ENCODE data around the gene NEU4.

Gene NEU4

GRCh38 chr2:241853651-241854341 lies 44.8 kb downstream of the NEU4 start:
- no peak for DNase-seq (ENCODE audit: low read depth)

- DNase-seq (ENCODE audit: low read depth): no peak
Observed at GRCh38 chr2:241854342-241855244, 45.6 kb downstream of the NEU4 start.

- no peak for DNase-seq (ENCODE audit: low read depth)
Observed at GRCh38 chr2:241855245-241855887, 46.4 kb downstream of the NEU4 start.

DNA sequence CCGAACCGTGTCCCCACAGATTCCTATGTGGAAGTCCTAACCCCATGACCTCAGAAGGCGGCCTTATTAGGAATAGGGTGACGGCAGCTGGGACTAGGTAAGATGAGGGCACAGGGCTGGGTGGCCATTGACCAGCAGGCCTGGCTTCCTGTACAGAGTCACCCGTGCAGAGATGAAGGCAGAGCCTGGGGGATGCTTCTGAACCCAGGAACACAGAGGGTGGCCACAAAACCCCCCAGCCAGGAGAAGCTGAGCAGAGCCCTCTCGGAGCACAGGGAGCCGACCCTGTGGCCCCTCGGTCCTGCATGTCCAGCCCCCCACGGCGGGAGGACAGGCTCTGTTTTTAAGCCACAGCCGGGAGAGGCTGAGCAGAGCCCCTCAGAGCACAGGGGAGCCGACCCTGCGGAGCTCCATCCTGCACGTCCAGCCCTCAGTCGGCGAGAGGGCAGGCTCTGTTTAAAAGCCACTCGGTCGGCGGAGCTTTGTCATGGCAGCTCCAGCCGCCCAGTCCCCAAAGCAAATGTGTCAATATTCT lies 47.0 kb downstream of the NEU4 start:
- DNase-seq (ENCODE audit: low read depth): no peak

DNA sequence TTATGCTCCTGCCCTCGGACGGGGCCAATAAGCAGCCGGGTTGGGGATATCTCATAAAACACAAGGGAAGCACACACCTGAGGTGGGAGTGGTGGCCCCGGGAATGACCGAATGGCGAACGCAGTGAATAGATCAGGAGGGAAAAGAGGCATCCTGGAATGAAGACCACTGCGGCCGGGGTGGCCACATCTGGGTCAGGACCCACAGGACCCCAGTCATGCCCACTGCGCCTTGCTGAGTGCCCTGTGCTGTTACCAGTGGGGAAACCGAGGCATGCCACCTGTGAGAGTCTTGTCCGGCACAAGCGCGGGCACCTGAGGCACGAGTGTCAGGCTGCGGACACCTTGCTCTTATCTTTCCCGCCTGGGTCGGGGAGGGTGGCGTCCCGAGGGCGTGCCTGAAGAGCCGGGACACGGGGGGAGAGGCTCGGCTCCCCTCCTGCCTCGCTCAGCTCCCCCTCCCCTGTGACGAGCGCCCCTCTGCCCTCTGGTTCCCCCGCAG lies 48.1 kb downstream of the NEU4 start:
- DNase-seq (ENCODE audit: low read depth): no peak

- no peak for DNase-seq (ENCODE audit: low read depth)
Observed at GRCh38 chr2:241857572-241858121, 48.7 kb downstream of the NEU4 start.

DNA sequence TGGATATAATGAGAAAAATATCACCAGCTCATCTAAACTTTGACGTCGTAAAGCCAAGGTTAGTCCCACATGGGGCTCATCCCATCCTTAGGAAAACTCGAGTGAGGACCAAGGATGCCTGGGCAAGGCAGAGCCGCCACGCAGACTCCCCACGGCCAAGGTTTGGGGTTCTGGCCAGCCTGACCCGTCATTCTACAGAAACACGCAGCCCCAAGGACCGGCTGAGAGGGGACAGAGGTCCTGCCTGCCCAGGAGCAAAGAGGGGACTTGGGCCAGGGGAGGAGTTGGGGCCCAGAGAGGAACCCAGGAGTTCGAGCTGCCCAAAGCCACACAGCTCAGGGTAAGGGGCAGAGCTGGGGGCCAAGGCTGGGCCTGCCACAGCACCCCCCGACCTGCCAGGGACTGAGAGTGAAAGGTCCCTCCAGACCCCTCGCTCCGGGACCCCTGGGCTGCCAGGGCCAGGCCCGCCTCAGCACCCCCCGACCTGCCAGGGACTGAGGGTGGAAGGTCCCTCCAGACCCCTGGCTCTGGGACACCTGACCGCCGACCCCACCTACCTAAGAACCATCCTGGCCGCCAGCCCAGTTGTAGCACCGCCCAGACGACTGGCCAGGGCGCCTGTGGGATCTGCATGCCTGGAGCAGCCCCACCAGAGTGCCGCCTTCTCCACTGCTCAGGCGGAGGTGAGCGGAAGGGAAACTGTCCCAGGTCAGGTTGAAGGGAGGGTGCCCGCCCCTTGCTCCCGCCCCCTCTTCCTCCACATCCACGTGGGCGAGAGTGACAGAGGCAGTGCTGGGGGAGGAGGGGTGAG lies 49.4 kb downstream of the NEU4 start, which contains the start of gene PDCD1:
TSS of gene PDCD1 (minus strand) at position 689 of the 811 bp plus-strand sequence. CDS start at position 633, 56 bp downstream.
- DNase-seq (ENCODE audit: low read depth): no peak

DNA sequence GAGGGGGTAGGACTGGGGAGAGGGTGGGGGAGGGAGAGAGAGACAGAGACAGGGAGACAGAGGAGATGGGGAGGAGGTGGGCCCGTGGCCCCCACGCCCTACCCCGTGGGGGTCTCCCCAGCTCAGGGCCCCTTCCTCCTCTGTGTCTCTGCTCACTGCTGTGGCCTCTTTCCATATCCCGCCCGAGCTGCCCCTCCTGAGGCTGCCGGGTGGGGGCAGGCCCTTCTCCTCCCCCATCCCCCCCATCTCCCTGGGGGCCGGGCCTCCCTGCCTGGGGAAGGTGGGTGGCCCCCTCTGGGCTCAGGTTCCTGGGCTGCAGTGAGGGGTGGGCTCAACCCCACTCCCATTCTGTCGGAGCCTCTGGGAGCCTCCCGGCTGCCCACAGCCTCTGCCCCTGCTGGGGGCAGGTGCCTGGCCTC lies 50.0 kb downstream of the NEU4 start:
- no peak for DNase-seq (ENCODE audit: low read depth)

GRCh38 chr2:241859436-241860183 lies 50.6 kb downstream of the NEU4 start:
- no peak for DNase-seq (ENCODE audit: low read depth)

GRCh38 chr2:241860184-241861078 lies 51.4 kb downstream of the NEU4 start:
- DNase-seq (ENCODE audit: low read depth): no peak

GRCh38 chr2:241861264-241861663 lies 52.3 kb downstream of the NEU4 start:
- no peak for DNase-seq (ENCODE audit: low read depth)

DNA sequence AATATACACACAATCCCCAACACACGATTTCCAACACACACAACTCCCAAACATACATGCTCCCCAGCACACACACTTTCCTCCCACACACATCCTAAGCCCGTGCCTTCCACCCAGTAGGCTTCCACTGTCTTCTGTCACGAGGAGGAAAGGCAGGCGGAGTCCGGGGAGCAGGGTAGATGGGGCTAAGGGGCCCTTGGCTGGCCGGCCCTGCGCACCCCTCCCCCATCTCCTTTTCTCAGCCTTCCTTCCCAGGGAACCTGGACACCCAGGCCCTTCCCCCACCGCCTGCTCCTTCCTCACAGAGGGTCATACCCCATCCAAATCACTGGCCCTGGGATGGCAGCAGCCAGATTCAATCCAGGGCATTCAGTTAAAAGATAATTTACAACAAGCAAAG lies 53.1 kb downstream of the NEU4 start:
- no peak for DNase-seq (ENCODE audit: low read depth)

GRCh38 chr2:241862775-241863535 lies 54.0 kb downstream of the NEU4 start:
- DNase-seq (ENCODE audit: low read depth): no peak

GRCh38 chr2:241863536-241863954 lies 54.6 kb downstream of the NEU4 start:
- DNase-seq (ENCODE audit: low read depth): no peak

DNA sequence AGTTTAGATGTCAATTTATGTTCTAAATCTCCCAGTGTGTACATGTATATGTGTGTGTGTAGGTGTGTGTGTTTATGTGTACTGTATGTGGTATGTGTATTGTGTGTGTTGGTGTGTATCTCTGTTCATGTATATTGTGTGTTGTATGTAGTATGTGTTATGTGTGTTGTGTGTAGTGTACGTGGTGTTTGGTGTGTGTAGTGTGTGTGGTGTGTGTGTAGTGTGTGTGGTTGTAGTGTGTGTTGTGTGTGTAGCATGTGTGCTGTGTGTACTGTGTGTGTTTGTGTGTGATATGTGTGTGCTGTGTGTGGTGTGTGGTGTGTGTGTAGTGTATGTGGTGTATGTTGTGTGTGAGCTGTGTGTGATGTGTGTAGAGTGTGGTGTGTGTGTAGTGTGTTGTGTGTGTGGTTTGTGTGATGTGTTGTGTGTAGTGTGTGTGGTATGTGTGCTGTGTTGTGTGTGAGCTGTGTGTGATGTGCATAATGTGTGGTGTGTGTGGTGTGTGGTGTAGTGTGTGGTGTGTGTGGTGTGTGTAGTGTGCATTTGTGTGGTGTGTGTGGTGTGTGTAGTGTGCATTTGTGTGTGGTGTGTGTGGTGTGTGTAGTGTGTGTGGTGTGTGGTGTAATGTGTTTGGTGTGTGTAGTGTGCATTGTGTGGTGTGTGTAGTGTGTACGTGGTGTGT lies 55.3 kb downstream of the NEU4 start:
- DNase-seq (ENCODE audit: low read depth): no peak

DNA sequence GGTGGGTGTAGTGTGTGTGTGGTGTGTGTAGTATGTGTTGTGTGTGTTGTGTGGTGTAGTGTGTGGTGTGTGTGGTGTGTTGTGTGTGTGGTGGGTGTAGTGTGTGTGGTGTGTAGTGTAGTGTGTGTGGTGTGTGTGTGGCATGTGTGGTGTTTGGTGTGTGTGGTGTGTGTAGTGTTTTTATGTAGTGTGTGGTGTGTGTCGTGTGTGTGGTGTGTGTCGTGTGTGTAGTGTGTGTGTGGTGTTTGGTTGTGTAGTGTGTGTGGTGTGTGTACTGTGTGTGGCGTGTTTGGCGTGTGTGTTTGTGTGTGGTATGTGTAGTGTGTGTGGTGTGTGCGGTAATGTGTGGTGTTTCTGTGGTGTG lies 55.8 kb downstream of the NEU4 start:
- no peak for DNase-seq (ENCODE audit: low read depth)

DNA sequence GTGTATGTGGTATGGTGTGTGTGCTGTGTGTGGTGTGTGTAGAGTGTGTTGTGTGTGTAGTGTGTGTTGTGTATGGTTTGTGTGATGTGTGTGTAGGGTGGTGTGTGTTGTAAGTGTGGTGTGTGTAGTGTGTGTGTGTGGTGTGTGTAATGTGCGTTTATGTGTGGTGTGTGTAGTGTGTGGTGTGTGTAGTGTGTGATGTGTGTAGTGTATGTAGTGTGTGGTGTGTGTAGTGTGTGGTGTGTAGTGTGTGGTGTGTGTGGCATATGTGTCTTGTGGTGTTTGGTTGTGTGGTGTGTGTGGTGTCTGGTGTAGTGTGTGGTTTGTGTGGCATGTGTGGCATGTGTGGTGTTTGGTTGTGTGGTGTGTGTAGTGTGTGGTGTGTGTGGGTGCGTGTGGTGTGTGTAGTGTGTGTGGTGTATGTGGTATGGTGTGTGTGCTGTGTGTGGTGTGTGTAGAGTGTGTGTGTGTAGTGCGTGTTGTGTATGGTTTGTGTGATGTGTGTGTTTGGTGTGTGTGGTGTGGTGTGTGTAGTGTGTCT lies 56.5 kb downstream of the NEU4 start:
- no peak for DNase-seq (ENCODE audit: low read depth)
